BLaER1 (cell line): ENCODE data around the gene SNAI1.
"Not testable (repeated sequence)": the region's sequence is repeated elsewhere in the genome, so short reads cannot be mapped to it uniquely, and the experiment has no call there.

ENCODE experiments used
- H3K27ac ChIP-seq: shearing (Covaris generic); formaldehyde crosslinking; 2 replicates; pipeline ENCODE4 v1.8.1; 2022
- H3K27me3 ChIP-seq: shearing (Covaris generic); formaldehyde crosslinking; 2 replicates; pipeline ENCODE4 v1.8.1; 2022
- H3K36me3 ChIP-seq: shearing (Covaris generic); formaldehyde crosslinking; 2 replicates; pipeline ENCODE4 v1.8.1; 2022
- H3K4me1 ChIP-seq: shearing (Covaris generic); formaldehyde crosslinking; 2 replicates; pipeline ENCODE4 v1.8.1; 2022
- H3K4me2 ChIP-seq: shearing (Covaris generic); formaldehyde crosslinking; 2 replicates; pipeline ENCODE4 v1.8.1; 2022
- H3K4me3 ChIP-seq: shearing (Covaris generic); formaldehyde crosslinking; 2 replicates; pipeline ENCODE4 v1.8.1; 2022
- H3K9ac ChIP-seq: shearing (Covaris generic); formaldehyde crosslinking; 2 replicates; pipeline ENCODE4 v1.8.1; 2022
- H3K9me3 ChIP-seq: shearing (Covaris generic); formaldehyde crosslinking; 2 replicates; pipeline ENCODE4 v1.8.1; 2022
- H4K20me1 ChIP-seq: shearing (Covaris generic); formaldehyde crosslinking; 2 replicates; pipeline ENCODE4 v1.8.1; 2022
- Cebpa-rat ChIP-seq: shearing (Covaris generic); IDR thresholded peaks from 2 replicates; pipeline ENCODE4 v1.8.1; 2022

SNAI1 gene

DNA sequence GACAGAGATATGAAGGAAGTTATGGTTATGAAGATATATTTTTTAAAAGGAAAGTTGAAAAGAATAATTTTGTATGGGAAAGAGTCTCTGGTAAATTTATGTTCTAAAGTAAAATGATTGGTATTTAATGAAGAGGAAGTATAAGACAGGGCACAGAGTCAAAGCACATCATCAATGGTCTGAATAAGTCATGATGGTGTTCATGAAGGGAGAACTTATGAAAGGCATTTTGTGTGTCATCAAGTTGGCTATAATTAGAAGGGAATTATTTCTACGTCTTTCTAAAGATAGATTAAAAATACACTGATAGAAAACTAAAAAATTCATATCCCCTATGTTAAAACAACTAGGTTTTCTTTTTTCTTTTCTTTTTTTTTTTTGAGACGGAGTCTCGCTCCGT is 21.4 kb upstream of the SNAI1 start:
- peaks cover 69% of the 10 kb centered on the region for H3K36me3 ChIP-seq
- H3K9ac ChIP-seq, result no peak overlapping the region
- no peaks in the 10 kb centered on the region for H3K4me1 ChIP-seq
- H3K4me3 ChIP-seq, result no peak overlapping the region
- no peaks in the 10 kb centered on the region for H4K20me1 ChIP-seq
- TF ChIP-seq Cebpa-rat, result no peak
- H3K9me3 ChIP-seq, result no peaks in the 10 kb centered on the region
- no peaks in the 10 kb centered on the region for H3K27me3 ChIP-seq
- no peak overlapping the region for H3K4me2 ChIP-seq
- H3K27ac ChIP-seq, result no peak overlapping the region

DNA sequence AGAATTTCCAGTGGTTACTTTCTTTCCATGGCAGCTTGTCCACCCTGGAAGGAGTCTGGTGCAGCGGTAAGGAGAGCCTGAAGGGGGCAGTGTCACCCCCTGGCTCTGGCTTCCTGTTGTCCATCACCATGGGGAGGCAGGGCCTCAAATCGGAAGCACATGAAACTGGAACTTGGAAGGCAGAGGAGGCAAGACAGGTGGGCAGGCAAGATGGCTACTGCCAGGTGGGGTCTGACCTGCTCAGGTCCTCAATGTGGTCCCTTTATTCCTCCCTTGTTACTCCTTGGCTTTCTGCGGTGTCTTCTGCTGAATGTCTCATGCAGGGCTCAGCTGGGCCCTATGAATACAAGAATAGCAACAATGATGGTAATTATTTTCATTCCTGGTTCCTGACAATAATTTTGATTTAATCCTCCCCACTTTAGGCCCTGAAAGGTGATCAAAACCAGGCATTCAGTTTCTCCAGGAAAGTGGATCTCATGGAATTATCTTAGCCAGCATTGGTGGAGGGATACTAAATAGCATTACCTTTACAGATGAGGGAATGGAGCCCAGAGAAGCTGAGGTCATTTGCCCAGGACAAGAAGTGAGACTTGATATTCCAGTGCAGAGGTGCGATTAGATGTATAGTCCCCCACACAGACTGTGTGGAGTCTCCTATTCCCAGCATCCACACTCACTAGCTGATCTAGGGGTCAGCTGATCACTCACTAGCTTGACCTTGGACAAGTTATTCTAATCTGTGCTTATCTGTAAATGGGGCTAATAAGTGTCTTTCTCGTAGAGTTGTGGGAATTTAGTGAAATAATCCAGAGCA is 17.6 kb upstream of the SNAI1 start:
- Histone ChIP-seq H3K36me3 (peaks cover 33% of the 10 kb centered on the region), H3K27me3 (no peaks in the 10 kb centered on the region), H3K4me2 (no peak overlapping the region), H3K9ac (no peak overlapping the region), H3K9me3 (no peaks in the 10 kb centered on the region), H3K4me3 (no peak overlapping the region), H4K20me1 (no peaks in the 10 kb centered on the region), H3K27ac (no peak overlapping the region), H3K4me1 (no peaks in the 10 kb centered on the region)
- TF ChIP-seq Cebpa-rat, result no peak

DNA sequence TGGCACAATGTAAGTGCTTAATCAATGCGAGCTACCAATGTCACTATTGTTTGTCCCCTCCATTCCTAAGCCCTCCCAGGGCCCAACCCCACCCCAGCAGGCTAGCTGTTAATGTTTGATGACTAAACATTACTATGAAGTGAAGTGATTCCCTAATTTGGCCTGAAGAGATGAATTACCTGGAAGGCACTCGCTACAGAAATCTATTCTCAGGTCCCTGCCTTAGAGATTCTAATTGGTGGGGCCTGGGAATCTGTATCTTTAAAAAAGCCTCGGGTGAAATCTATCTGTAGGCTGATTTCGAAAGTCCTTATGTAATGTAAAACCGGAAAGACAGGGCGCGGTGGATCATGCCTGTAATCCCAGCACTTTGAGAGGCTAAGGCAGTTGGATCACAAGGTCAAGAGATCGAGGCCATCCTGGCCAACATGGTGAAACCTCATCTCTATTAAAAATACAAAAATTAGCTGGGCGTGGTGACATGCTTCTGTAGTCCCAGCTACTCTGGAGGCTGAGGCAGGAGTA is 16.9 kb upstream of the SNAI1 start:
- Histone ChIP-seq H3K9me3 (no peaks in the 10 kb centered on the region), H3K4me1 (no peaks in the 10 kb centered on the region), H3K9ac (no peak overlapping the region), H4K20me1 (no peaks in the 10 kb centered on the region), H3K27ac (no peak overlapping the region), H3K4me3 (no peak overlapping the region), H3K36me3 (peaks cover 29% of the 10 kb centered on the region; the same call in 1 of the 2 replicates), H3K27me3 (no peaks in the 10 kb centered on the region), H3K4me2 (no peak overlapping the region)
- no peak for TF ChIP-seq Cebpa-rat

DNA sequence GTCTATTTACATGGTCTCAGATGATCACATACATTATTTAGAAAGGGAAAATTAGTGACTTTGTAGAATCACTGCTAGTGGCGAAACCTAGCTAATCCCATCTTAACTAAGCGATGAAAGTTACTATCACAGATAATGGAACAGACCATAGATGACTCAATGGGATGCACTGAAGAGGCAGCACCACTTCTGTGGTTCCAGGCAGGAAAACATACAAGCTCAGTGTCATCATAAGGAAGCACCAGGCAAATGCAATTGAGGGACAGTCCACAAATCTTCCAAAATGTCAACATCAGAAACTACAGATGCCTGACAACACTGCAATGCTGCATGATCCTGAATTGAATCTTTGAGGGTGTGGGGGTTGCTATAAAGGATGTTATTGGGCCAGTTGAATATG is 15.9 kb upstream of the SNAI1 start:
- Histone ChIP-seq H3K4me1 (no peaks in the 10 kb centered on the region), H3K9ac (no peak overlapping the region), H3K27me3 (no peaks in the 10 kb centered on the region), H3K4me2 (no peak overlapping the region), H3K36me3 (peaks cover 29% of the 10 kb centered on the region; the same call in 1 of the 2 replicates), H3K9me3 (no peaks in the 10 kb centered on the region), H3K27ac (no peak overlapping the region), H4K20me1 (no peaks in the 10 kb centered on the region), H3K4me3 (no peak overlapping the region)
- no peak for TF ChIP-seq Cebpa-rat

DNA sequence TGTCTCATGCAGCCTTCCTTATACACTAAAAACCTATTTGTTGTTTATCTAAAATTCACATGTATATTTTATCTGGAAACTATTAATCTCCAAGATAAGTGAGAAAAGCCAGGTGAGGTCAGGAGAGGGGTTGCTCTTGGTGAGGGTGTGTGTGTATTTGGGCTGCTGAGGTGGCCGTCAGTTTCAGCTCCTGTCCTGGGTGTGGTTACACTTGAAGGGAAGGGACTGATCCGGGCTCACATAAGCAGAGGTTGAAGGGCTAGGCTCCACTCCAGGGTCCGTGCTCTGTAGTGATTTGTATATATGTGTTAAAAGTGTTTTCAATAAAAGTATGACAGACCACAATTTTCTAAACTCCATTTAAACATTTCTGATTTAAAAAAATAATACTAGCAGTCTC is 13.5 kb upstream of the SNAI1 start:
- no peaks in the 10 kb centered on the region for H3K27me3 ChIP-seq
- no peak overlapping the region for H3K27ac ChIP-seq
- H3K4me1 ChIP-seq, result no peaks in the 10 kb centered on the region
- no peak overlapping the region for H3K4me2 ChIP-seq
- no peaks in the 10 kb centered on the region for H3K9me3 ChIP-seq
- no peak for TF ChIP-seq Cebpa-rat
- H3K4me3 ChIP-seq, result no peak overlapping the region
- H4K20me1 ChIP-seq, result no peaks in the 10 kb centered on the region
- H3K9ac ChIP-seq, result no peak overlapping the region
- peaks cover 12% of the 10 kb centered on the region; the same call in 1 of the 2 replicates for H3K36me3 ChIP-seq

DNA sequence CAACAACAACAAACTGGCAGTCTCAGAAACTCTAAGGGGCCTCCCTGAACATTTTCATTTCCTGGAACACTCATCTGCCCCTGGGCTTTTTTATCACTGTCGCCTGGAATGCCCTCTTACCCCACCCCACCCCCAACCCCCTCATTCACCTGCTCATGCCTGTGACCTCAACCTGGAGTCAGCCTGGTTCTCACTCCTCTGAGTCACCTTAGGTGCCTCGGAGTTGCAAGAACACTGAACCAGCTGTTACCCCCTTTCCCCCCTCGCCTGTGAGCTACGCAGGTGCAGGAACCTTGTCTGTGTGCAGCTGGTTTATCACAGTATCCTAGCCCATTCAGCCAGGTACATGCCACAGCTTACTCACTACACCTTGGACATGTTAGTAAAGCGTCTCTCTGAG is 12.8 kb upstream of the SNAI1 start:
- H3K27ac ChIP-seq, result no peak overlapping the region

DNA sequence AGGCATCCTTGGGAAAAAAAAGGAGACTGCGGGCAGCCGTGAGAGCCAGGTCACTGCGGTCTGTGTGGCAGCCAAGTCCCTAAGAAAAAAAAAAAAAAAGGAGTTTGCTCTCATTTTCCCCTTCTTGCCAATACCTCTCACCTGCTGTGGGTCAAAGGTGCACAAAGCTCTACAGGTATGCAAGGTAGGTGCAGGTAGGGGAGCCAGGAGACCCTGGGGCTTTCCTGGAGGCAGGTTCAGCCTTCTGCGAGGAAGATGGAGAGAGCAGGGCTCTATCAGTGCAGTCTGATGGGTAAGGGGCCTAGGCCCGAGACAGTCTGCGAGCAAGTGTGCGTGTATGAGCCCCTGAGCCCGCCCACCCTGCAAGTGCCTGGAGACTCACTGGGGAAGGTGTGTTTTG is 12.3 kb upstream of the SNAI1 start:
- Histone ChIP-seq H3K4me2 (no peak overlapping the region), H3K9me3 (no peaks in the 10 kb centered on the region), H3K36me3 (peaks cover 3% of the 10 kb centered on the region; the same call in 1 of the 2 replicates), H3K4me1 (no peaks in the 10 kb centered on the region), H3K4me3 (no peak overlapping the region), H3K27ac (no peak overlapping the region), H3K27me3 (no peaks in the 10 kb centered on the region), H4K20me1 (no peaks in the 10 kb centered on the region), H3K9ac (no peak overlapping the region)
- TF ChIP-seq Cebpa-rat, result no peak

More for the DNA sequence above, 12.8 kb upstream of the SNAI1 start:
- TF ChIP-seq Cebpa-rat, result no peak
- H3K36me3 ChIP-seq, result peaks cover 9% of the 10 kb centered on the region; the same call in 1 of the 2 replicates
- H3K9me3 ChIP-seq, result no peaks in the 10 kb centered on the region
- H4K20me1 ChIP-seq, result no peaks in the 10 kb centered on the region
- H3K4me1 ChIP-seq, result no peaks in the 10 kb centered on the region
- no peaks in the 10 kb centered on the region for H3K27me3 ChIP-seq
- no peak overlapping the region for H3K9ac ChIP-seq
- H3K4me2 ChIP-seq, result no peak overlapping the region
- H3K4me3 ChIP-seq, result no peak overlapping the region

DNA sequence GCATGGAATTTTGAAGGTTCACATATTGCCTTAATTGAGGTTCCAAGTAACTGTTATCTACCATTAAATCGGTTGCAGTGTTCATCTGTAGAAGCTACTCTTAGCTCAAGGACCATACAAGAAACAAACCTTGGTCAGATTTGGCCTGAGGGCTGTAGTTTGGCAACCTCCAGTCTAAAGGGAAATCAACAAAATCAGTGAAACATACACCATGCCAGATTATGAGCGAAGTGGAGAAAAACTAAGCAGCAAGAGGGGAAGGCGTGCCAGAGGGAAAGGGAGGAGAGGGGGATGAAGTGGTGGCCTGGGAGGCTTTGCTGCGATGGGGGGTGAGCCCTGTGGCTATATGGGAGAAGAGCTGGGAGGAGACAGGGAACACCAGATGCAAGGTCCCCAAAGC is 8.8 kb upstream of the SNAI1 start:
- Histone ChIP-seq H3K27ac (no peak overlapping the region), H3K9ac (no peak overlapping the region), H3K4me1 (peaks cover 5% of the 10 kb centered on the region), H4K20me1 (no peaks in the 10 kb centered on the region), H3K4me3 (no peak overlapping the region), H3K9me3 (no peaks in the 10 kb centered on the region), H3K27me3 (no peaks in the 10 kb centered on the region), H3K4me2 (no peak overlapping the region), H3K36me3 (no peaks in the 10 kb centered on the region)
- TF ChIP-seq Cebpa-rat, result no peak

DNA sequence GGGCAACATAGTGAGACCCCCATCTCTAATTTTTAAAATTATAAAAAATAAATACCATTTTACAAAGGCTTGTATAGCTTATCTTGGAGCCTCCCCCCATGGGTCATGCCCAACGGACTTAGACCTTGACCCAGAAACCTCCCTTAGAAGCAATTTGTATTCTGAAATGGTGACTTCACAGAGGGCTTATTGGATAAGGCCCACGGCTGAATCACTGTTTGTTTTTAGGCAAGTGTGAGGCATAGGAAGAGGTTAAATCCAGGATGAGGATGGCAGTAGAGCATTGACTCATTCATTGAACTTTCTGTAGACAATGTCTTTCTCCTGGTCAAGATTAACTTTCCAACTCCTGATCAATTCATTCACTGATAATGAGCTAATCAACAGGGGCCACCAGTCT is 6.2 kb upstream of the SNAI1 start:
- Histone ChIP-seq H4K20me1 (no peaks in the 10 kb centered on the region), H3K27ac (no peak overlapping the region), H3K4me1 (peaks cover 30% of the 10 kb centered on the region), H3K4me2 (no peak overlapping the region), H3K4me3 (no peak overlapping the region), H3K9ac (no peak overlapping the region), H3K36me3 (no peaks in the 10 kb centered on the region), H3K9me3 (no peaks in the 10 kb centered on the region), H3K27me3 (no peaks in the 10 kb centered on the region)
- no peak for TF ChIP-seq Cebpa-rat

DNA sequence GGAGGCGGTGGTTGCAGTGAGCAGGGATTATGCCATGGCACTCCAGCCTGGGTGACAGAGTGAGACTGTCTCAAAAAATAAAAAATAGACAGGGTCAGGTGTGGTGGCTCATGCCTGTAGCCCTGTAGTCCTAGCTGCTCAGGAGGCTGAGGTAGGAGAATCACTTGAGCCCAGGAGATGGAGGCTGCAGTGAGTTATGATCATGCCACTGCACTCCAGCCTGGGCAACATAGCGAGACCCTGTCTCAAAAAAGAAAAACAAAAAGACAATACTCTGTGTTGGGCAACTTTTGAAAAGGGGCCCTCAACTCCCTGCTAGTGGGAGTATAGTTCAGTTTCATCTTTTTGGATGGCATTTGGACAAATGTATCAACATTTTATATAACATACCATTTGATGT is 5.0 kb upstream of the SNAI1 start:
- not testable (repeated sequence) for H3K9me3 ChIP-seq, H3K27ac ChIP-seq, H3K36me3 ChIP-seq, H3K27me3 ChIP-seq, H3K4me2 ChIP-seq, H3K9ac ChIP-seq, H4K20me1 ChIP-seq, H3K4me3 ChIP-seq
- peaks cover 39% of the 10 kb centered on the region for H3K4me1 ChIP-seq

DNA sequence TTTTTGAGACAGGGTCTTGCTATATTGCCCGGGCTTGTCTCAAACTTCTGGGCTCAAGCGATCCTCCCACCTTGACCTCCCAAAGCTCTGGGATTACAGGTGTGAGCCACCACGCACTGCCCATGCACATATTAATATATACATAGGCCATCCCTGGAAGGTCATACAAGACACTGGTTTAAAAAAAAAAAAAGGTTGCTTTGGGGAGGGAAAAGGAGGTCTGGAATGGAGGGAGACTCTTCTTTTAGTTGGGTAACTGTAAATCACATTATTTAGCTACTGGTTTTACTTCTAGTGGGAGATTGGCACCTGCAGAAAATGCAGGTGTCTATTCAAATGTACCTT is 4.1 kb upstream of the SNAI1 start:
- no peak overlapping the region for H3K27ac ChIP-seq
- peak overlapping the region; percentile 97 for H3K4me2 ChIP-seq

More for the DNA sequence above, 4.1 kb upstream of the SNAI1 start:
- H3K4me1 ChIP-seq, result peaks cover 43% of the 10 kb centered on the region
- H3K9ac ChIP-seq, result peak overlapping the region; percentile 61; the same call in 1 of the 2 replicates
- no peaks in the 10 kb centered on the region for H3K36me3 ChIP-seq
- no peaks in the 10 kb centered on the region for H3K27me3 ChIP-seq
- TF ChIP-seq Cebpa-rat, result no peak
- H3K9me3 ChIP-seq, result no peaks in the 10 kb centered on the region
- H3K4me3 ChIP-seq, result no peak overlapping the region
- 0 out of 2 replicates have a peak, but pooled peaks cover under 1% of the 10 kb centered on the region for H4K20me1 ChIP-seq
